ENCODE data around the gene NVL.

The NVL gene

DNA sequence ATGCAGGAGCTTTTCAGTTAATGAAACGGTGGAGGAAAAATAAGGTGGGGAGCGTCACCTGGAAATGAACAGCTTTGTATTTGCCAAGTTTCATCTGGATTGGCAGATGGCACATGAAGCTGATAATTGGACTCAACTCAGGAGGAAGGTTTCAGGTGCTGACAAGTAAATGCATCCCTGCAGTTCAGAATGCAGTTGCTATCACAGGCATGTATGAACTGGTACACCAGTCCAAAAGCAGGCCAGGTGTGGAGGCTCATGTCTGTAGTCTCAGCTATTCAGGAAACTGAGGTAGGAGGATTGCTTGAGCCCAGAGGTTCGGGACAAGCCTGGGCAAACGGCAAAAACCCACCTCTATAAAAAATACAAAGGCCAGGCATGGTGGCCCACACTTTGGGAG is 131.4 kb downstream of the NVL start:
- DNase-seq (ENCODE audit: low read depth, low spot score): no peak

GRCh38 chr1:224196813-224197600 is 133.0 kb downstream of the NVL start:
- DNase-seq (ENCODE audit: low read depth, low spot score): no peak

DNA sequence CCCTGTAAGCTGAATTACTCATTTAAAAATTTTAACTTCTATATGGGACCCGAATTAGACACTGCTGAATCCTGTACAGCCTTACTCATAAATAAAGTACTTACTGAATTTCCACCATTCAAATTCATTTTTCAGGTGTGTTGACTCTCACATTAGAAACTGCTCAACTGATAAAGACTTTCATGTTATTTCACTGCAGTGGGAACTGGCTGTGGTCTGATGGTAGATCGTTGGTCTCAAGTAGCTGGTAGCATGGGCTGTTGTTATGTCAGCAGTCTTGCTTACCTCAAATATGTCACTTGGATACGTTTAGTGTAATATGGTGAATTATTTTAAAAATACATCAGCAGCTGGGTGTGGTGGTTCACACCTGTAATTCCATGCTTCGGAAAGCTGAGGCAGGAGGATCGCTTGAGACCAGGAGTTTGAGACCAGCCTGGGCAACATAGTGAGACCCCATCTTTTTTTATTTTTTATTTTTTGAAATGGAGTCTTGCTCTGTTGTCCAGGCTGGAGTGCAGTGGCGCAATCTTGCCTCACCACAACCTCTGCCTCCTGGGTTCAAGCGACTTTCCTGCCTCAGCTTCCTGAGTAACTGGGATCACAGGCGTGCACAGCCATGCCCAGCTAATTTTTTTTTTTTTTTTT is 136.5 kb downstream of the NVL start:
- DNase-seq (ENCODE audit: low read depth, low spot score): no peak

DNA sequence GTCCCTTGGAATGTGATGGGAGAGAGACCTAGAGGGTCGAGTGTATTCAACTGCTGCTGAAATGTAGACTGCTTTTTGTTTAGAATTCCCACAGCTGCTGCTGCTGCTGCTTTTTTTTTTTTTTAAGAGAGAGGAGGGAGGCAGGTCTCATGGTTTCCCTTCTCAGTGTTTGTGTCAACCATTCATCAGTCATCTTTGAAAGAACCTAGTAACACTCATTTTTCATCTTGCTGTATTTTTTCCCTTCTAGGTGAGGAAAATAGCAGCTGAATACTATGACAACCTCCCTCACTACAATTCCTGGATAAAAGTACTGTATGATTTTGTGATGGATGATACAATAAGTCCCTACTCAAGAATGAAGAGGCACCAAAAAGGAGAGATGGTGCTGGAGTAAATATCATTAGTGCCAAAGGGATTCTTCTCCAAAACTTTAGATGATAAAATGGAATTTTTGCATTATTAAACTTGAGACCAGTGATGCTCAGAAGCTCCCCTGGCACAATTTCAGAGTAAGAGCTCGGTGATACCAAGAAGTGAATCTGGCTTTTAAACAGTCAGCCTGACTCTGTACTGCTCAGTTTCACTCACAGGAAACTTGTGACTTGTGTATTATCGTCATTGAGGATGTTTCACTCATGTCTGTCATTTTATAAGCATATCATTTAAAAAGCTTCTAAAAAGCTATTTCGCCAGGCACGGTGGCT is 137.7 kb downstream of the NVL start:
- DNase-seq (ENCODE audit: low read depth, low spot score): no peak

GRCh38 chr1:224189561-224189960 is 140.4 kb downstream of the NVL start:
- DNase-seq (ENCODE audit: low read depth, low spot score): no peak

GRCh38 chr1:224188286-224188685 is 141.7 kb downstream of the NVL start:
- DNase-seq (ENCODE audit: low read depth, low spot score): no peak

DNA sequence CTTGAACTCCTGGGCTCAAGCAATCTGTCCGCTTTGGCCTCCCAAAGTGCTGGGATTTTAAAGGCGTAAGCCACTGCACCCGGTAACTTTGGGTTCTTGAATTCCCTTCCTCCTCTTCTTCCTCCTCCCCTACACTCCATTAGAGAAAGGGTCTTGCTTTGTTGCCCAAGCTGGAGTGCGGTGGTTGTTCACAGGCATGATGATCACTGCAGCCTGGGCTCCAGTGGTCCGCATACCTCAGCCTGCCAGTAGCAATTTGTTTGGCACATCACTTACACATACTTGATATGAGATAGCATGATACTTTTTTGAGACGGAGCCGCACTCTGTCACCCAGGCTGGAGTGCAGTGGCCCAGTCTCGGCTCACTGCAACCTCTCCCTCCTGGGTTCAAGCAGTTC is 144.8 kb downstream of the NVL start:
- no peak for DNase-seq (ENCODE audit: low read depth, low spot score)

DNA sequence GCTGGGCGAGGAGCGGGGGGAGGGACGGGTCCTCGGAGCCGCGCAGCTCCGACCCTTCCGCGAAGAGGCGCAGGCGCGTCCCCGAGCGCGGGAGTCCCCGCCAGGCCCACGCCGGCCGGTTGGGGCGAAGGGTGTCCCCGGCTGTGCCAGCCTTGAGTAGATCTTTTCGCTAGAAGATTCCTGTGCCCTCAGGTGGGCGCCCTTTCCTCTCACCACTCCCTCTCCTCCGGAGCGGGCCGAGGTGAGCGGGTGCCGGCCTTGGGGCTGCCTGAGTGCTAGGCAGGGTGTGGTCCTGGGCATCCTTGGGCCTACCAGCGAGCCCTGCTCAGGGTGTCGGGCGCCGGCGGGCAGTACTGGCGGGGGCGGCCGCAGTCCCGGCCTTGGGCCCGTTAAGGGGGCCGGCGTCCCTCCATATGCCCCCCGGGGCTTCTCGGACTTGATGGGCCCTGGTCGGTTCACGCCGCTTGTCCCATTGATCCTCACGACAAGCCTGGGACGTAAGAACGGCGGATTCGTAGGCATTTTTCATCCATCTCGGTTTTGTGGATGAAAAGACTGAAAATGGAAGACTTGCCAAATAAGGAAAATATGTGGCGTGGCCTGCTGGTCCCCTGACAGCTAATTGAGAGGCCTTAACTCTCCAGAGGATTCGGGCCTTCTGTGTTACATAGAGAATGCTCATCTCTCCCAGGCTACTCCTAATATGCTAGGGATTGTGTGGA is 146.2 kb downstream of the NVL start:
- DNase-seq (ENCODE audit: low read depth, low spot score): no peak

- DNase-seq (ENCODE audit: low read depth, low spot score): peak; percentile 56
These were observed 146.9 kb downstream of the NVL start, which contains the start of gene DEGS1 for GRCh38 chr1:224182866-224183590. Gene DEGS1 (plus strand): TSS chr1:224183240. CDS start chr1:224183337, 97 bp downstream.

DNA sequence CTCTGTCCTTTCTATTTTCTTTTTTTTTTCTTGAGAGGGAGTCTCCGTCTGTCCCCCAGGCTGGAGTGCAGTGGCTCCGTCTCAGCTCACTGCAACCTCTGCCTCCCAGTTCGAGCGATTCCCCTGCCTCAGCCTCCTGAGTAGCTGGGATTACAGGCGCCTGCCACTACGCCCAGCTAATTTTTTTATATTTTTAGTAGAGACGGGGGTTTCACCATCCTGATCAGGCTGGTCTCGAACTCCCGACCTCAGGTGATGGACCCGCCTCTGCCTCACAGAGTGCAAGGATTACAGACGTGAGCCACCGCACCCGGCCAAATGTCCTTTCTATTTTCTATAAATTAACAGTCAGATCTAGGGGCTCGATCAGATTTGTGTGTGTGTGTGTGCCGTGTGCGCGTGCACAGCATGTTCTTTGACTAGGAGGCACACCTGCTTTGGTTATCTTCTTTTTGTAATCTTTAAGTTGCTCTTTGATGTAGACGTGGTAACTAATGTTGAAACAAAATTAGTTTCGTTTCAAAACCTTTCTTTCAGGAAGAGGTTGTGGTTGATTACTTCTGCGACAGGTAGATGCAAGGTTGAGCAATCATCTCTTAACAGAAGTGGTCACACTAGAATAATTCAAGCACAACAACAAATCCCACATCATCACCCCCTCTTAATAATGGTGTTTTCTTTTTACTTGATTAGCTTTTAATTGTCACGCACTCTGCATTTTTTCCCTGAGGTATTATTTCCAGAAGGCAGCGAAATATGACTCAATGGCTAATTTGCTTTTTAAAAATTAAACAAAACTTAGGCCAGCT is 147.7 kb downstream of the NVL start:
- peak; percentile 33 for DNase-seq (ENCODE audit: low read depth, low spot score)

GRCh38 chr1:224181453-224181810 is 148.5 kb downstream of the NVL start:
- no peak for DNase-seq (ENCODE audit: low read depth, low spot score)

- no peak for DNase-seq (ENCODE audit: low read depth, low spot score)
These were observed 149.1 kb downstream of the NVL start for GRCh38 chr1:224180783-224181452.

GRCh38 chr1:224178894-224179293 is 151.1 kb downstream of the NVL start:
- no peak for DNase-seq (ENCODE audit: low read depth, low spot score)

- no peak for DNase-seq (ENCODE audit: low read depth, low spot score)
These were observed 152.5 kb downstream of the NVL start for GRCh38 chr1:224177356-224177999.
